HG03565 (cell line): ENCODE measurements around the gene ARMC12.

Experiments
- ATAC-seq: cut with Tn5 transposase; IDR thresholded peaks from one replicate; pipeline ENCODE4 v1.9.1; 2021; ENCODE audit warnings: mild to moderate bottlenecking, moderate library complexity; ENCODE audit not compliant: unreplicated experiment

ARMC12 gene

DNA sequence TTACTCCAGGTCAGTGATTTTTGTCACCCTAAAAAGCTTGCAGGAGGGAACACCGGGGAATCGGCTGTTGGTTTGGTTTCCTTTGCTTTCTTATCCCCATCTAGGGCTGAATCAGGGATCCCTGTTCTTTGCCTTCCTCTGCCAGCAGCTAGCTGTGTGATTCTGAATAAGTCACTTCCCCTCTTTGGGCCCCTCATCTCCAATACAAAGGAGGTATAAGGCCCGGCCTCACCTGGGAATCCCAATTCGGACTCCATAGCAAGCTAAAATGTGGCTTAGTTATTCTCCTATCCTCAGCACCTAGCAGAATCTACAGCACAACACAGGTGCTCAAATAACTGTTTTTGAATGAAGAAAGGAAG lies 18.5 kb upstream of the ARMC12 start:
- no peak for ATAC-seq

DNA sequence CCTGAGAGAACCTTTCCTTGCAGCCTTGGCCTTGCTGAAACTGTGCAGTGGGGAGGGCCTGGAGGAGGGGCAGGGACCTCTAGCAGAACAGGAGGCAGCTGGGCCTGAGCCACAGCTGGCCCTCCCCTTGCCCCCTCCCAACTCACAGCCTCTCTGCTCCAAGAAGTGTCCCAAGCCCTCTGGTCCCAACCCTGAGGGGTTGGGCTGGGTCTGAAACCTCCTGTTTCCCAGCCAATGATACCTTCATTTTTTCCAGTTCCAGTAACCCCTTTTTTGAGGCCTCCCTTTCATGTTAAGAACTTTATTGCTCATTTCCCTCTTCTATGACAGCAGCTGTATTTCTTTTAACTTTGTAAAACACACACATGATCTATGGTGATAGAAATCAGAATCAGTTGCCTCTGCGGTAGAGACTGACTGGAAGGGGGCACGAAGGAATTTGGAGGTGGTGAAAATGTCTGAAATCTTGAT lies 17.9 kb upstream of the ARMC12 start:
- no peak for ATAC-seq

DNA sequence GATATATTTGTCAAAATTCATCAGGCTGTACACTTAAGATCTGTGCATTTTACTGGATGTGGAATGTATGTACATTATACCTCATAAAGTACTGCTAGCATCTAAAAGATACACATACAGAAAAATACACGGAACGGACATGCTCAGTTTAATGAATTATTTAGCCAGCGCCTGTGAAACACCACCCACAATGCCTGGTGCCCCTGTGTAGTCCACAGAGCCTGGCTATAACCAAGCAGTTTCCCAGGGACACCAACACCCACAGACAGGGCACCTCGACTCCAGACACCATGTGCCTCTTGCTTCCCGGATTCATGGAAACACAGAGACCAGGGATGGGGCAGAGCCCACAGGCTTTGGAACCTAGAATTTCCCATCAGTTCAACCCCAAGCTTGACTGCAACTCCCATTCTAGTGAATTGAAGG lies 17.4 kb upstream of the ARMC12 start:
- no peak for ATAC-seq

DNA sequence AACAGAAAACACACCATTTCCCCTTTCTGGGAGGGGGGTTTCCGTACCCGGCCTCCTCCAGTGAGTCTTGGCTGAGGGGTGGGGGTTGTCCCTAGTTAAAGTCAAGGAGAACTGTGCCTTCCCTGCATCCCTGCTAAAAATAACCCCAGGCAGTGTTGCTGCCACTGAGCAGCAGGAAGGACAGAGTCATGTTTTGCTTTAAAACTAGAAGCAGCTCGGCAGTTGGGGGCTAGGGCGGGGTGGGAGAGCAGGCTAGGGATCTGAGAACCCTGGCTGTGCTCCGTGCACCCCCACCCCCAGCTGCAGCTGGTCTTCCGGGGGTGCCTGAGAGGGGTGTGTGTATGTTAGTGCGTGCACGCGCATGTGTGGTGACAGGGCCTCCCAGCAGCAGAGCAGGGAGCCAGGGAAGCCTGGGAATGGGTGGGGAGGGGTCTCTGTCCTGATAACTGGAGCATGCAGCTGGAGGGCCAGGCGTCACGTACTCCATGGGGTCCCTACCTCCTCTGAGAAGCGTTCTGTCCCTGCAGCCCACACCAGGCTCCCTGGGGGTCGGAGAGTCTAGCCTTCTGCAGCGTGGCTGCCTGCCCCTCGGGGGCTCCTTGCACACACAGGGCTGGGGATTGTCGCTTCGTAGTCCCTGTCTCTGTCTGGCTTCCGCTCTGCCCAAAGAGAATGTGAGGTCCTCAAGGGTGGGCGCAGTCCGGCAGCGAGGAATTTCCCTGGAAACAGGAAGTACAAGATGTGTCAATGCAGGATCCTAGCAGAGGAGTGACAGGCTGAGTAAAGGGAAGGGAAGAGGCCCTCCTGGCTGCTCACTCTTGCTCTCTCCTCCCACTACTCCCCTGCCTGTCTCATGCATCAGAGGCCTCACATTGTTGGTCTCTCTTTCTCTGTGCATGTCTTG lies 16.8 kb upstream of the ARMC12 start:
- ATAC-seq = no peak

DNA sequence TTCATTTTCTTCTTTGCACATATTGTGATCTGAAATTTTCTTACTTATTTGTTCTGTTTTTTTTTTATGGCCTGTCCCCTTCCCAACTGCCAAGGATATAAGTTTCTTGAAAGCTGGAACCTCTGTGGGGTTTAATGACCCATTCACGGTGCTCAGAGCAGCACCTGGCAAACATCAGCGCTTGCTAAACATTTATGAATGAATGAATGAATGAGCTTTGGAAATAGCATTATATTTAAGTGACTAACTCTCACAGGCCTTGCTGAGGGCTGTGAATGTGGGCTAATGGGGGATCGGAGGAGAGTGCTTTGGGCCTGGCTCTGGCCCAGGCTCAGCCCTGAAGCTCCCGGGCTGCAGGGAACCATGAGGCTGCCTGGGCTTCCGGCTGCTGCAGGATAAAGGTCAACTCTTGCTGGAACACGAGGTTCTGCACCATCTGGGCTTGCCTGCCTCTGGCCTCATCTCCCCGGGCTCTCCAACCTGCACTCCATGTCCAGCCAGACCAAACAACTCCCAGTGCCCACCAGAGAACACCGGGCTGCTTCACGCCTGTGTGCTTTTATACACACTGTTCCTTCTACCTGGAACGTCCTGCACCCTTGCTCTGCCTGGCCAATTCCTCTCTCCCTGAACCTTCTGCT lies 14.6 kb upstream of the ARMC12 start:
- no peak for ATAC-seq

DNA sequence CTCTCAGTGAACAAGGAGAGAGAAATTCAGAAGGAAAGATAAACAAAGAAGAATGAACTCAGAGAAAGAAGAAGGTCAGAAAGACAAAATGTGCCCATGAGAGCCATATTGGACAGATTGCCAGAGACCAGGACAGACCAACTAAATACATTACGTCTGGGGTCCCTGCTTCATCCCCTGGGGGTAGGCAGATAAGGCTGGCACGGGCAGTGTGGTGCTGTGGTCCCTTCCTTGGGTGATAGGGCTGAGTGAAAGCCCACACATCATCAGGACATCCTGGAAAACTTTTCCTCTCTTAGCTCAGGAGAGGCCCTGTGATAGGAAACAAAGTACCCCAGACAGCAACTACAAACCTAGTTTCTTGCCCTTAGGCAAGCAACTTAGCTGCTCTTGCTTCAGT lies 13.2 kb upstream of the ARMC12 start:
- ATAC-seq = no peak

DNA sequence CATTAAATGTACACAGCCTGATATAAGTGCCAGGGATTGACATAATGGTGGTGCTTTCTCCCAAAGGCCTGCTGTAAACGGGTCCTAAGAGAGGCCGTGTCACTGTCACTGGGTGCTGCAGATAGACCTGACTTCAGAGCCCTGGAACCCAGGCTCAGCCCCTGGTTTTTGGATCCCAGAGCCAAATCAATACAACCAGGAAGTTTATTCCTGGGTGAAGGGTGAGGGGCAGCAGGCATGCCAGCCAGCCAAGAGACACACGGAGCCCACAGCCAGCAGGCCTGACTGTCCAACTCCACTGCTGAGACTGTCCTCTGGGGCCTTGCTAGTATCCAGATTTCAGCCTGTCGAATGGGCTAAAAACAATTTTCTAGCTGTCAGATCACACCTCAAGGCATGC lies 12.8 kb upstream of the ARMC12 start:
- ATAC-seq = no peak

DNA sequence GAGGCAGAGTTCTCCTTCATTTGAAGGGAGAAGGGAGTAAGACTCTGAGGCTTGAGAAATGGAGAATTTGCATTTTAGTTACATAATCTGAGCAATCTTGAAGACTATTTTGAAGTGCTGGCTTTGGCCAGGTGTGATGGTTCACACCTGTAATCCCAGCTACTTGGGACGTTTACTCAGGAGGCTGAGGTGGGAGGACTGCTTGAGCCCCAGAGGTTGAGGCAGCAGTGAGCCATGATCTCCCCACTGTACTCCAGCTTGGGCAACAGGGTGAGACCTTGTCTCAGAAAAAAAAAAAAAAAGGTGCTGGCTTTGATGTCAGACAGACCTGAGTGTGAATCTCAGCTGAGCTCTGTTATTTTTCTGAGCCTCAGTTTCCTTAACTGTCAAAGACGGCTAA lies 12.4 kb upstream of the ARMC12 start:
- no peak for ATAC-seq

DNA sequence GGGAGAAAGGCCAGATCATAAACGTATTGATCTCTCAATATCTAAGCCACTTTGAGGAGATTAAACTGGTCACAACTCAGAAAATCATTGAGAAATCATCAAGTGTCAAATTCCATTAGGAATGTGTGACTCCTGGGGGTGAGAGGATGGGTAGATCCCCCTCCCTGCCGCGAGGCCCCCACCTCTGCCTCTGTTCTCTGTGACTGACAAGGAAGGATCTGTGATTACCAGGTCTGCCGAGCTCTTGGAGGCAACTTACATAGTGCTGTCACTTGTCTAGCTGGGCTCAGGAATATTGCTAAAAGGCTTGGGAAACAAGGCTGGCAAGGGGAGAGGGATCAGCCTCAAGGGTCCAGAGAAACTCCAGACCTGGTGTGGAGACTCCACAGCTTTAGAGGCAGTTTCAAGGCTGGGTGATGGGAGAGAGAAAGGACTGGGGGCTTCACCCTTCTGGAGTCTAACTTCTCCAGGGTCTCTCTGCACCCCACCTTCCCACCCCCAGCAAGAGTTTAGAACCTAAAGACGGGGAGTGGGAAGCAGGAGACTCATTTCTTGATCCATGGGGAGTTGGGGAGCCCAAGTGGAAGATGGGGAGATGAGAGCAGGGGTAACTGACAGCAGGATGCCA lies 11.6 kb upstream of the ARMC12 start:
- ATAC-seq = no peak

DNA sequence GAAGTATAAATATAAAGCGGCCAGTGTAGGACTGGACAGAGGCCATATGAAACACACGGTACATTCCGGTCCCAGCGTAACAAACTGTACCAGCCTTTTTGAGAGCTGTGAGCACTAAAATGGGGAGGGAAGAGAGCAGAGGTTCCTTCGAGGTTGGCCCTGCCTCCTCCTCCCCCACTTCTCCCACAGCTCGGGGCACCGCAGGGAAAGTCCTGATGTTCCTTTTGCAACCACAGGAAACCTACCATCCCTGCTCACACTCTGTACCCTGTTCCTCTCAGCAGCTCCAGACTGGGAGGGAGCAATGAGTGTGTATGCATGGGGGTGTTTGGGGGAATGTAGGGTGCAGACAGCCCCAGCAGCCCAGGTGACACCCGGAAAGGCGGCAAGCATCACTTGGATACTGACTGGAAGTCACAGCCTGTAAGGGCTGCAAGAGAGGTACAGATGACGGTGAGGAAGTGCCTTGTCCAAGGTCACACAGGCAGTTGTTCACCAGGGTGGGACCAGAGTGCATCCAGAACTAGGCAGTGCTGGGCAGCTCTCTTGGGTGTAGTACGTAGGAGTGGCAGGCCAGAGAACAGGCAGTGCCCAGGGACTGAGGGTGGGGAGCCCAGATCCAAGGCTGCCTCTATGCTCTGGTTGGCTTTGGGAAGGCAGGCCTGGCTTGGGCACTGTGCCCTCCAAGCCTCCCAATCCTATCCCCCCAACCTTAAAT lies 11.0 kb upstream of the ARMC12 start:
- ATAC-seq = no peak

DNA sequence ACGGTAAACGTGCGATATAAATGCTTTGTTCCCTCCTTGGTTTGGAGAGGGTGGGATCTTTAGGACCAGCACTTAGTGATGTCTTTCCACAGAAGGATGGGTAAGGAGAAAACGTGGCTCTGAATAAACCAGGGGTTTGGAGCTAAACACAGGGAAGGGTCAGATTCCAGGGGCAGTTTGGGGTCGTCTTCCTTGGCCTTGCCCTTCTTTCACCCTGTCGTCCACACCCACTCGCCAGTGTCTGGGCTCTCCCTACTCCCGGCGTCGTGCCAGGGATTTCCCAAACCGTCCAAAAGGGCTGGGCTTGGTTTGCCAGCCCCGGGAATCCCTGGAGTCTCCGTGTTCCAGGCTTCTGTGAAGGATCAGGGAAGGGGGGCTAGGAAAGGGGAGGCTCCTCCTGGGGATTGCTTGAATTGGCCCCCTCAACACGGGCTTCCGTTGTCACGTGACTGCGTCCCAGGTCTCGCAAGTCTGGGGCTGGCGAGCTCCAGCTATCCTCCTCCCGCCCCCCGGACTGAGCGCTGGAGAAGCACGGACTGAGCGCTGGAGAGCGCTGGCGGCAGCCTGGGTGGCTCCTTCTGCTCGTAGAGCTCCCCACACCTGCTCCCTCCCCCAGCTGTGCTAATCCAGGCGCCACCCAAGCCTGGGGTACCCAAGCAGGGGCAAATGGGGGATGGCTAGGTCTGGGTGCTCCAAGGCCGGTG lies 9.4 kb upstream of the ARMC12 start:
- no peak for ATAC-seq

DNA sequence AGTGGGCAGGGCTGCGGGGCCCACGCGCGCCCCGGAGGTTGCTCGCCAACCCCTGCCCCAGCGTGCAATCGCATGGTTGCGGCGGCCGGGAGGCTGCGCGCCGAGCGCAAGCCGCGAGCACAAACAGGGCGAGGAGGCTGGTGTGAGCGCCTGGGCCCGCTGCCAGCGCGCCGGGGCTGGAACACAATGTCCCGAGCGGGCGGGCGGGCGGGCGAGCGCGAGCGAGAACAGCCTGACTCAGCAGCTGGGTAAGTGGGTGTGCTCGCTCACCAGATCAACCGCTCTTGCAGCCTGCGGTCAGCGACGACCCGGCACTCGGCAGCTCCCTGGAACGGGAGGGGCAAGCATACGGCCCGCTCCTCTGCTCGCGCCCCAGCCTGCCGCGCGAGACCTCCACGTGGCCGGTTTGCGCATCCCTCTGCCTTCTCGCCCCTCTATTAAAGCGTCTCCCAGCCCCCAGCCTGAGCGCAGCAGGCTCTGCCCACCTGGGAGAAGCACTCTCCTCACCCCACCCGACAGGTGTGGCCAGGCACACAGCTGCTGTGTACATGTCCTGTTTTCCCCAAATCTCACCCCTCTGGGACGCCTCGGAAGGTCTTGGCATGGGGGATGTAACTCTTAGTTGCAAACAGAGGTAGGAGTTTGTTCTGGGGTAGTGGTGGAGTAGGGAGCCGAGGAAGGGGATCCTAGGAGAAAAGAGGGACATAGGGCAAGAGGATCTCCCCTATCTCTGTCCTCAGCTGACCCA lies 8.7 kb upstream of the ARMC12 start:
- peak; percentile 43 for ATAC-seq

DNA sequence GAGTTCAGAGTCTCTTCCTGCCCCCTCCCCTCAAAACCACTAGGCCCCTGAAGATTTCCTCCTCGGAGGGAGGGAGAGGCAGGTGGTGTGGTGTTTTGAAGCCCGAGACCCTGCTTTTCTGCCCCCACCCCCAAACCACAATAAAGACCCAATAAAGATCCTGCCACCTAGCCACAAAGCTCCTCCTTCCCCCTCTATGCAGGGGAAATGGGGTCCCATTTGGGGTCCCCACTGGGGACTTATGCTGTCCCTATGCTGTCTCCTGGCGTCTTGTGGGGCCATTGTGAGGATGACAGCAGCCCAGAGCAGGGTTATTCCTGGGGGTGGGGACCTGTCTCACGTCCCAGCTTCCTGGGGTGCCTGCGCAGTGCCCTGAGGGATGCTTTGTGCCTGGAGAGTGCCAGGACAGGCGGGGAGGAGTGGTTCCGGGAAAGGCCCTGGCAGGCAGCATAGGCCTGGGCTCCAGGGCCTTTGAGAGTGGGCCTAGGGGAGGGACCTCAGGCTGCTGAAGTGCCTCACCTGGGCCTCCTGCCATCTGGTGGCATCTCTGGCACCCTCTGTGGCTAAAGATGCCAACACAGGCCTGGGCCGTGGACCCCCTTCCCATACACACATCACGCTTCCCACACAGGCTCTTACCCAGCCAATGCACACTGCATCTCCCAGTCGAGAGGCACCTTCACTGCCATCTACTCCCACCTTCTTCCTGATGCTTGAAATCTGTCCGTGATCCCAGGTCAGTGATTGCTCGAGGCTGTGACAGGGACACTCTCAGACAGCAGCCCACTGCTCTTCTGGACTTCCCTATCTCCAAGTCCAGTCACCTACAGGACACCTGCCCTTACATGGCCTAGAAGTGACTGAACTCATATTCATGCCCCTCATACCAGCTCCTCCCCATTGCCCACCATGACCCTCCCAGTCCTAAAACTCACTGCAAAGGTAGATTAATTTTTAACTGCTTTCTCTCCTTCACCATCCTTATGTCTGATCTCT lies 7.9 kb upstream of the ARMC12 start:
- no peak for ATAC-seq

DNA sequence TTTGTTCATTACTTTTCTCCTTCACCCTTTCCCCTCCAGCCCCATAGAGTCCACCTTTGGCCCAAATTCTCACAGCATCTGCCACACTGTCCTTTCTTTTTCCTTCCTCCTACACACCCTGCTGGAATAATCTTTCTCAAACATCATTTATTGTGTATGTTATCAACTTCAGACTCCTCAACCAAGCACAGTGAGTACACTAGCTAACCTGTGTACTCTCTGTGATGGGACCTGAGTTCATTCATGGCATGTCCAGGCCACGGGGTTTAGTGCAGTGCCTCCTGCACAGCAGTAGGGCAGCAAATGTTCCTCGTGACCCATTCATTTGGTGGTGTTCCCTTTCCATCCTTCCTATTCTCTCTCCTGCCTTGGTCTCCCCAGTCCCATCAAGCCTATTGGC lies 7.1 kb upstream of the ARMC12 start:
- no peak for ATAC-seq

DNA sequence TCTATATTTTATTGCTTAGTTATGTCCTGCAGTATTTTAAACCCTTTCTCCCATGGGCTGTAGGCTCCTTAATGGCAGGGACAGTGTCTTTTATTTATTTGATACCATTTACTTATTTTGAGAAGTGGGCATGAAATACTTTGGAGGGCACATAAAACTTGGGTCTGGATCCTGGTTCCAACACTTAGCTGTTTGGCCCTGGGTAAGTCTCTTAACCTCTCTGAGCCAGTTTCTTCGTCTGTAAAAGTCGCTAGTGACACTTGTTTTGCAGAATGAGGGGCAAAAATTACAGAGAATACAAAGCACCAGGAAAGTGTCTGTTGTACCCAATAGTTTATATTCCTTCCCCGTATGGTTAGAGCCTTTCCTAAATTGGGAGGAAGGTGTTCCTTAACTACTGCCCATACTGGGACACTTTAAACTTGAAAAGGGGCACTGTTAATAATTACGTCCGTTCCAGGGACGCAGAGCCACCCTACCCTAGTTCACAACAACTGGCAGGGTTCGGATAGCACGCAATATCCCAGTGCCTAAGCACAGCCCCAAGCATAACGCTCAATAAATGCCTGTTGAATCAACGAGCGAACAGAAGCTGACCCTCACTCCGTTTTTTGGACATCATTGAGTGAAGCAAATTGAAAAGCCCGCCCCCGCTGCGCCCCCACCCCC lies 6.0 kb upstream of the ARMC12 start:
- no peak for ATAC-seq

DNA sequence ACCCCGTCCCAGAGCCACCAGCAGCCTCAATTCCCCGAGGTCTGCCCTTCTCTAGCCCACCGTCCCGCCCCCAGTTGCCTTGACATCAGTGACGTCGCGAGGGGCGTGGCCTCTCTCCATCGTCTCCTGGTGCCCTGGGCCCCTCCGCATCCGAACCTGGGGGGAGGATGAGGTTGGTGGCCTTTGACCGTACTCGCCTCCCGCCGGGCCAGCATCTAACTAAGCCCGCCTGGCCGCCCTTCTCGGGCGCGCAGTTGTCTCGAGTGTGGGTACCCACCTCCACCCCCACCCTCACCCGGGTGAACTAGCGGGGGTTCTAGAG lies 5.5 kb upstream of the ARMC12 start:
- peak; percentile 33 for ATAC-seq

DNA sequence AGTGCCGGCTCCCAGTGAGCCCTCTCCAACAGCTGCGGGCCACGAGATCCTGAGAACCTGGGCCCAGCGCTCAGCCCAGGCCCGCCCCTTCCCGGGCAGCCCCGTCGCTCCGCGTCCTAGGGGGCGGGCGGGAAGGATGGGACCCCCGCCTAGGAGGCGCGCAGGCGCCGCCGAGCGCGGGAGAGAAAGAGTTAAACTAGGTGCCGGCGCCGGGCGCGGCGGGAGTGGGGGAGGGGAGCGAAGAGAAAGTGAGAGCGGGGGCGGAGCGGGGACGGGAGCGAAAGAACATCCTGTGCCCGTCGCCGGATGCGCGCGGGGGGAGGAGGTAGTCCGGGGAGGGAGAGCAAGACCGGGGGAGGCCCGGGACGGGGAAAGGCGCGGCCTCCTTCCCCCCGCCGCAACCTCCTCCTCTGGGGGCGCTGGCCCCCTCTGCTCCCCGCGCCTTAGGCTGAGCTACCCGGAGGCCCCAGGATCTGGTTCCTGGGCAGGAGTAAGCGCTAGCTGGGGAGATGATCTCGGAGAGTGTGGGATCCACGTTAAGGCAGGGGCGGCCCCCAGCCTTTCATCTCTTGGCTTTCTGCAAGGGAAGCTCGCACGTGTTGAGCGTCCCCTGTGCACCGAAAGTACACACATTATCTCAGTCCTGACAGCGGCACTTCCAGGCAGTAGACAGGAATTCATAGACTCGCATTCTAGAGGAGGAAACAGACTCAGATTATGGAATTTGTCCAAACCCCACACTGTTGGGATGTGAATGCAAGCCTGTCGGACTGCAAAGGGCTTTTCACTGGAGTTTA lies 4.9 kb upstream of the ARMC12 start:
- peak; percentile 33 for ATAC-seq

DNA sequence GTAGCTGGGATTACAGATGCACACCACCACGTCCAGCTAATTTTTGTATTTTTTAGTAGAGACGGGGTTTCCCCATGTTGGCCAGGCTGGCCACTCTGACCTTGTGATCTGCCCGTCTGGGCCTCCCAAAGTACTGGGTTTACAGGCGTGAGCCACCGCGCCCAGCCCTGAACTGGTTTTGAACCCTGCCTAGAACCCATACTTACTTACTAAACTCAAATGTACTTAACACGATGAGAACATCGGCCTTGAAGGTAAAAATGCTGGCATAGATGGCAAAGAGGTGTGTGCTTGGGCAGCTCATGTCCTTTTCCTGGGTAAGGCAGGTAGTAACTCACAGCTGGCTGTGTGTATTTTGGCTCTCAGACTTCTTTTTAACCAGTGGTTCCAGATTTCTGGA lies 3.2 kb upstream of the ARMC12 start:
- no peak for ATAC-seq
